ENCODE data around the gene E2F7.

The E2F7 gene

DNA sequence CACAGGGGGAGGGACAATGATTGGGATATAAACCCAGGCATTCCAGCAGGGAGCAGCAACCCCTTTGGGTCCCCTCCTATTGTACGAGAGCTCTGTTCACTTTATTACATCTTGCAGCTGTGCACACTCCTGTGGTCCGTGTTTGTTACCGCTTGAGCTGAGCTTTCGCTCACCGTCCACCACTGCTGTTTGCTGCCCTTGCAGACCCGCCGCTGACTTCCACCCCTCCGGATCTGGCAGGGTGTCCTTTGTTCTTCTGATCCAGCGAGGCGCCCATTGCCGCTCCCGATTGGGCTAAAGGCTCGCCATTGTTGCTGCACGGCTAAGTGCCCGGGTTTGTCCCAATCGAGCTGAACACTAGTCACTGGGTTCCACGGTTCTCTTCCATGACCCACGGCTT, 64.1 kb downstream of the E2F7 start:
- Histone ChIP-seq H3K9me3 (ENCODE audit: control insufficient read depth, insufficient read depth, low read depth, low read length) (no peaks in the 10 kb centered on the region), H3K27ac (ENCODE audit: extremely low read depth, low read depth, low read length) (no peak overlapping the region), H3K4me3 (ENCODE audit: low read depth, low read length) (no peak overlapping the region), H3K4me1 (ENCODE audit: control insufficient read depth, insufficient read depth, low read length) (no peaks in the 10 kb centered on the region), H3K36me3 (ENCODE audit: control insufficient read depth in 2 of 2, insufficient read depth in 1 of 2, low read length in 2 of 2) (no peaks in the 10 kb centered on the region)
- POLR2A ChIA-PET: no interaction called here
- CTCF ChIA-PET: interaction anchor here (0.6 to 5.3 kb wide), 2 partner anchors 10 to 47 kb away, joined by 3 to 27 read pairs; no protein-coding TSS in a partner anchor
- TF ChIP-seq, protein P1, sequence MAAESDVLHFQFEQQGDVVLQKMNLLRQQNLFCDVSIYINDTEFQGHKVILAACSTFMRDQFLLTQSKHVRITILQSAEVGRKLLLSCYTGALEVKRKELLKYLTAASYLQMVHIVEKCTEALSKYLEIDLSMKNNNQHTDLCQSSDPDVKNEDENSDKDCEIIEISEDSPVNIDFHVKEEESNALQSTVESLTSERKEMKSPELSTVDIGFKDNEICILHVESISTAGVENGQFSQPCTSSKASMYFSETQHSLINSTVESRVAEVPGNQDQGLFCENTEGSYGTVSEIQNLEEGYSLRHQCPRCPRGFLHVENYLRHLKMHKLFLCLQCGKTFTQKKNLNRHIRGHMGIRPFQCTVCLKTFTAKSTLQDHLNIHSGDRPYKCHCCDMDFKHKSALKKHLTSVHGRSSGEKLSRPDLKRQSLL (tag by site-specific recombination; IDR thresholded peaks at IDR 0.05): no peak
- TF ChIP-seq ZNF560 (tag by site-specific recombination; IDR thresholded peaks at IDR 0.05; ENCODE audit: borderline replicate concordance) (no peak), ZNF37A (tag by site-specific recombination; IDR thresholded peaks at IDR 0.05) (no peak), ZNF791 (tag by site-specific recombination; IDR thresholded peaks at IDR 0.05) (no peak), ZNF280C (tag by site-specific recombination; IDR thresholded peaks at IDR 0.05) (no peak), YY2 (tag by site-specific recombination; IDR thresholded peaks at IDR 0.05) (no peak), PRDM6 (tag by site-specific recombination; IDR thresholded peaks at IDR 0.05) (no peak), ZEB2 (tag by site-specific recombination; IDR thresholded peaks at IDR 0.05) (no peak), ZNF555 (tag by site-specific recombination; conservative IDR thresholded peaks at IDR 0.05) (no peak)
- TF ChIP-seq, protein P2, sequence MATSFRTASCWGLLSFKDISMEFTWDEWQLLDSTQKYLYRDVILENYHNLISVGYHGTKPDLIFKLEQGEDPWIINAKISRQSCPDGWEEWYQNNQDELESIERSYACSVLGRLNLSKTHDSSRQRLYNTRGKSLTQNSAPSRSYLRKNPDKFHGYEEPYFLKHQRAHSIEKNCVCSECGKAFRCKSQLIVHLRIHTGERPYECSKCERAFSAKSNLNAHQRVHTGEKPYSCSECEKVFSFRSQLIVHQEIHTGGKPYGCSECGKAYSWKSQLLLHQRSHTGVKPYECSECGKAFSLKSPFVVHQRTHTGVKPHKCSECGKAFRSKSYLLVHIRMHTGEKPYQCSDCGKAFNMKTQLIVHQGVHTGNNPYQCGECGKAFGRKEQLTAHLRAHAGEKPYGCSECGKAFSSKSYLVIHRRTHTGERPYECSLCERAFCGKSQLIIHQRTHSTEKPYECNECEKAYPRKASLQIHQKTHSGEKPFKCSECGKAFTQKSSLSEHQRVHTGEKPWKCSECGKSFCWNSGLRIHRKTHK (tag by site-specific recombination; IDR thresholded peaks at IDR 0.05): no peak

DNA sequence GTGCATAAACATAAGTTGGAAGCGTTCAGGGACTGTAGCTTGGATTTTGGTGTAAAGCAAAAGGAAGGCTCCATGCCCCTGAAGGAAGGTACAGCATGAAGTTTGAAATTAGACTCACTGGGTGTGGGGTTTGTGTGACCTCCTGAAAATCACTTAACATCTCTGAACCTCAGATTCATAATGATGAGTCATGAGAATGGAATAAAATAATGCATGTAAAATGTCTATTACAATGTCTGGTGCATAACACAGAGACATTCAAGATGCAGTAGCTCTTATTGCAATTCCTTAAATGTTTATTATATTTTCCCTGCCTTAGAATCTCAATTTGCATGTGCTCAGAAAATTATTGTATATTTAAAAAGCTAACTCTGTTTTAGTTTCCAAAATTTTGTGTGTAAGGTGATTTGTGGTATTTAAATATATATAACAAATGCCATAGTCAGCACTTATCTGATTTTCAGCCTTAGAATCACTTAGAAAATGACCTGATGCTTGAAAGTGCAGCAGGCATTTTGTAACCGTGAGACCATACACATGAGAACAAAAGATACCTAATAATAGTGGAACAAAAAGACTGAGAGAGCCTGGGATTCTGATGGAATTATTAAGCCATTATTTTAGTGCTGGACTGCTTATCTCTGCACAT, 66.3 kb downstream of the E2F7 start:
- ChIA-PET CTCF (interaction anchor here (0.9 to 5.3 kb wide), 2 partner anchors 12 to 106 kb away, joined by 3 to 27 read pairs; no protein-coding TSS in a partner anchor), POLR2A (no interaction called here)
- Histone ChIP-seq H3K4me3 (ENCODE audit: low read depth, low read length) (no peak overlapping the region), H3K27ac (ENCODE audit: extremely low read depth, low read depth, low read length) (no peak overlapping the region), H3K9me3 (ENCODE audit: control insufficient read depth, insufficient read depth, low read depth, low read length) (no peaks in the 10 kb centered on the region), H3K36me3 (ENCODE audit: control insufficient read depth in 2 of 2, insufficient read depth in 1 of 2, low read length in 2 of 2) (no peaks in the 10 kb centered on the region), H3K4me1 (ENCODE audit: control insufficient read depth, insufficient read depth, low read length) (no peaks in the 10 kb centered on the region)
- TF ChIP-seq ZNF768 (tag by site-specific recombination; IDR thresholded peaks at IDR 0.05) (no peak), KLF10 (tag by site-specific recombination; IDR thresholded peaks at IDR 0.05) (no peak), ZNF561 (tag by site-specific recombination; IDR thresholded peaks at IDR 0.05; ENCODE audit: borderline replicate concordance) (no peak), ZNF449 (tag by site-specific recombination; IDR thresholded peaks at IDR 0.05) (no peak), ZNF558 (tag by site-specific recombination; IDR thresholded peaks at IDR 0.05) (no peak), GLIS2 (tag by site-specific recombination; IDR thresholded peaks at IDR 0.05) (no peak), BCL11B (tag by site-specific recombination; IDR thresholded peaks at IDR 0.05; ENCODE audit: low read depth) (no peak), MZF1 (tag by site-specific recombination; IDR thresholded peaks at IDR 0.05; ENCODE audit: borderline replicate concordance) (no peak), ZNF701 (tag by site-specific recombination; IDR thresholded peaks at IDR 0.05) (no peak), ZBTB49 (tag by site-specific recombination; IDR thresholded peaks at IDR 0.05; ENCODE audit: low read depth) (no peak), EGR2 (tag by site-specific recombination; IDR thresholded peaks at IDR 0.05; ENCODE audit: low read depth) (no peak), ZNF610 (tag by site-specific recombination; IDR thresholded peaks at IDR 0.05; ENCODE audit: borderline replicate concordance) (no peak)
- TF ChIP-seq, protein P3, sequence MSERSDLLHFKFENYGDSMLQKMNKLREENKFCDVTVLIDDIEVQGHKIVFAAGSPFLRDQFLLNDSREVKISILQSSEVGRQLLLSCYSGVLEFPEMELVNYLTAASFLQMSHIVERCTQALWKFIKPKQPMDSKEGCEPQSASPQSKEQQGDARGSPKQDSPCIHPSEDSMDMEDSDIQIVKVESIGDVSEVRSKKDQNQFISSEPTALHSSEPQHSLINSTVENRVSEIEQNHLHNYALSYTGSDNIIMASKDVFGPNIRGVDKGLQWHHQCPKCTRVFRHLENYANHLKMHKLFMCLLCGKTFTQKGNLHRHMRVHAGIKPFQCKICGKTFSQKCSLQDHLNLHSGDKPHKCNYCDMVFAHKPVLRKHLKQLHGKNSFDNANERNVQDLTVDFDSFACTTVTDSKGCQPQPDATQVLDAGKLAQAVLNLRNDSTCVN (tag by site-specific recombination; optimal IDR thresholded peaks at IDR 0.05): no peak
